Astrocyte (in vitro differentiated cells and primary cell): Measurements from ENCODE around the gene DNAH1. TPM values are rescaled to one million over a fixed set of nuclear protein-coding genes. Genes with fewer than 3 reads are reported as not detected.
A peak's percentile ranks its signal among the peaks of the same experiment; 100 is the strongest.

ENCODE experiments used
- DNase-seq: peaks from one replicate; pipeline ENCODE4 v3.0.0-alpha.2; 2010; ENCODE audit warnings: low read depth
- FAIRE-seq: peaks from 2 replicates; lab custom pipeline; 2011; peaks lifted over from hg19 to GRCh38; lab: Jason Lieb, UNC
- H2AFZ ChIP-seq: 2 replicates; pipeline ENCODE4 v1.6.0; 2012; ENCODE audit warnings: low read depth, low read length, inconsistent platforms
- H3K27ac ChIP-seq: 2 replicates; pipeline ENCODE4 v1.5.1; 2011; ENCODE audit warnings: low read depth, low read length, inconsistent platforms
- H3K27me3 ChIP-seq: 2 replicates; pipeline ENCODE4 v1.6.0; 2011; ENCODE audit warnings: low read length, inconsistent platforms; ENCODE audit not compliant: insufficient read depth
- H3K36me3 ChIP-seq: 2 replicates; pipeline ENCODE4 v1.5.1; 2011; ENCODE audit warnings: low read length, inconsistent platforms; ENCODE audit not compliant: insufficient read depth
- H3K4me1 ChIP-seq: 2 replicates; pipeline ENCODE4 v1.5.1; 2011; ENCODE audit warnings: low read length, inconsistent platforms; ENCODE audit not compliant: insufficient read depth
- H3K4me2 ChIP-seq: 2 replicates; pipeline ENCODE4 v1.6.0; 2012; ENCODE audit warnings: low read length, inconsistent platforms
- H3K4me3 ChIP-seq: 2 replicates; pipeline ENCODE4 v1.5.1; 2011; ENCODE audit warnings: low read depth, mild to moderate bottlenecking, low read length, inconsistent platforms; ENCODE audit not compliant: insufficient read depth
- H3K79me2 ChIP-seq: 2 replicates; pipeline ENCODE4 v1.6.0; 2012; ENCODE audit warnings: mild to moderate bottlenecking, low read length, inconsistent platforms; ENCODE audit not compliant: insufficient read depth
- H3K9ac ChIP-seq: 2 replicates; pipeline ENCODE4 v1.6.0; 2012; ENCODE audit warnings: mild to moderate bottlenecking, low read length, inconsistent platforms
- H3K9me3 ChIP-seq: 2 replicates; pipeline ENCODE4 v1.5.1; 2012; ENCODE audit warnings: low read depth, mild to moderate bottlenecking, low read length, inconsistent platforms; ENCODE audit not compliant: insufficient read depth
- H4K20me1 ChIP-seq: 2 replicates; pipeline ENCODE4 v1.6.0; 2012; ENCODE audit warnings: low read length, inconsistent platforms; ENCODE audit not compliant: insufficient read depth
- H3K27ac Mint-ChIP-seq: one replicate; pipeline ENCODE4 v1.8.0; 2021; ENCODE audit warnings: mild to moderate bottlenecking, mixed read lengths; ENCODE audit not compliant: unreplicated experiment
- H3K27me3 Mint-ChIP-seq: one replicate; pipeline ENCODE4 v1.8.0; 2021; ENCODE audit warnings: low read depth, mixed read lengths; ENCODE audit not compliant: unreplicated experiment
- H3K36me3 Mint-ChIP-seq: one replicate; pipeline ENCODE4 v1.8.0; 2021; ENCODE audit warnings: low read depth, mixed read lengths; ENCODE audit not compliant: unreplicated experiment
- H3K4me1 Mint-ChIP-seq: one replicate; pipeline ENCODE4 v1.8.0; 2021; ENCODE audit warnings: low read depth, mixed read lengths; ENCODE audit not compliant: unreplicated experiment
- H3K4me3 Mint-ChIP-seq: one replicate; pipeline ENCODE4 v1.8.0; 2021; ENCODE audit warnings: mild to moderate bottlenecking, moderate library complexity, mixed read lengths; ENCODE audit not compliant: unreplicated experiment
- H3K9me3 Mint-ChIP-seq: one replicate; pipeline ENCODE4 v1.8.0; 2021; ENCODE audit warnings: mild to moderate bottlenecking, mixed read lengths; ENCODE audit not compliant: unreplicated experiment
- CTCF ChIP-seq: IDR thresholded peaks from 2 replicates; pipeline ENCODE4 v1.5.1; 2011; ENCODE audit warnings: low read depth, mild to moderate bottlenecking, inconsistent platforms, low read length, moderate library complexity; ENCODE audit not compliant: insufficient read depth
- EZH2 ChIP-seq: IDR thresholded peaks from 2 replicates; pipeline ENCODE4 v1.6.1; 2012; ENCODE audit warnings: mild to moderate bottlenecking, low read length, inconsistent platforms; ENCODE audit not compliant: insufficient read depth
- total RNA-seq: library from RNA; stranded (reverse); gene quantifications from 2 replicates; pipeline ENCODE4 v1.2.1, GENCODE V29; 2021

The DNAH1 gene
- total RNA-seq, 1 donor from 2014 or later, result 2.3 TPM

GRCh38 chr3:52297242-52298148, 18.6 kb upstream of the DNAH1 start:
- Histone ChIP-seq H3K9ac (no peak overlapping the region), H3K27me3 (no peaks in the 10 kb centered on the region), H3K9me3 (no peaks in the 10 kb centered on the region), H3K4me1 (peaks cover 20% of the 10 kb centered on the region), H2AFZ (no peak overlapping the region), H3K79me2 (no peaks in the 10 kb centered on the region), H3K4me2 (no peak overlapping the region), H3K4me3 (no peak overlapping the region), H3K27ac (no peak overlapping the region), H4K20me1 (no peaks in the 10 kb centered on the region), H3K36me3 (no peaks in the 10 kb centered on the region)
- TF ChIP-seq EZH2, result no peak
- TF ChIP-seq CTCF, result no peak
- H3K9me3 Mint-ChIP-seq, result no peaks in the 10 kb centered on the region
- no peak overlapping the region for H3K27ac Mint-ChIP-seq
- no peaks in the 10 kb centered on the region for H3K27me3 Mint-ChIP-seq
- DNase-seq (no peak), FAIRE-seq (no peak)
- H3K4me1 Mint-ChIP-seq, result peaks cover 21% of the 10 kb centered on the region
- H3K4me3 Mint-ChIP-seq, result no peak overlapping the region
- peaks cover 7% of the 10 kb centered on the region for H3K36me3 Mint-ChIP-seq

GRCh38 chr3:52298149-52299098, 17.7 kb upstream of the DNAH1 start:
- H3K4me1 ChIP-seq, result peaks cover 20% of the 10 kb centered on the region
- no peak for FAIRE-seq

More at GRCh38 chr3:52298149-52299098, 17.7 kb upstream of the DNAH1 start:
- H3K4me3 Mint-ChIP-seq, result no peak overlapping the region
- Histone ChIP-seq H4K20me1 (no peaks in the 10 kb centered on the region), H2AFZ (no peak overlapping the region), H3K9ac (peak overlapping the region; percentile 38), H3K4me3 (no peak overlapping the region), H3K27ac (no peak overlapping the region), H3K9me3 (no peaks in the 10 kb centered on the region), H3K36me3 (no peaks in the 10 kb centered on the region), H3K27me3 (no peaks in the 10 kb centered on the region), H3K4me2 (peak overlapping the region; percentile 33), H3K79me2 (no peaks in the 10 kb centered on the region)
- H3K9me3 Mint-ChIP-seq, result no peaks in the 10 kb centered on the region
- H3K27me3 Mint-ChIP-seq, result peaks cover 3% of the 10 kb centered on the region
- DNase-seq, result no peak
- H3K36me3 Mint-ChIP-seq, result peaks cover 5% of the 10 kb centered on the region
- no peak overlapping the region for H3K27ac Mint-ChIP-seq
- H3K4me1 Mint-ChIP-seq, result peaks cover 21% of the 10 kb centered on the region
- TF ChIP-seq EZH2 (no peak), CTCF (no peak)
